Left renal pelvis (tissue), 4 donors: ENCODE measurements around the gene CDH18. TPM values are rescaled to one million over a fixed set of nuclear protein-coding genes. Genes with fewer than 3 reads are reported as not detected.
"Not testable (repeated sequence)": the region's sequence is repeated elsewhere in the genome, so short reads cannot be mapped to it uniquely, and the experiment has no call there.

ENCODE experiments used
- DNase-seq, 4 donors: peaks; one replicate each; pipeline ENCODE4 v3.0.0-alpha.2; 2013; ENCODE audit warnings: low read depth in 4 of 4, low spot score in 3 of 4
- polyA plus RNA-seq, 4 donors: library from polyadenylated mRNA; unstranded; fragments of 120-200 nt; gene quantifications; one replicate each; pipeline ENCODE4 v1.2.1, GENCODE V29; 2013; ENCODE audit not compliant: insufficient read length in 4 of 4

Gene CDH18
- polyA plus RNA-seq, 4 donors, result 0.43 to 1.2 (median 1.0) TPM

GRCh38 chr5:19865336-19866089, 122.5 kb downstream of the CDH18 start:
- no peak for DNase-seq

DNA sequence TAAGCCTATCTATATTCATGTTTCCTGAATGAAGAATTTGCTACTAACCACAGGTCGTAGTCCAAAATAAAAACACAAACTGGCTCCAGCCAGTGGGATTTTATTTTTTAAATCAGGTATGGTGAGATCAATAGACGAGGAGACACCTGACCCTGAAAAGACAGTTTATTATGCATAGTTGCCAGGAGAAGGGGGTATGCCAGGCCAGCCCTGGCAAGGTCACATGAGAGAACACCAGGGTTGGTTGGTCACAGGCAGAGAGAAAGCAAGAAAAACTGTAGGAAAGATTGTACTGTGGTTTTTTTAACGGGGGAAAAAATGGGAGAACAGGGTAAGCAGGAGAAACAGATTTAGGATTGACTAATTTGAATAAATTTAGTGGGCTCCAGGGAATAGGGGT, 125.3 kb downstream of the CDH18 start:
- no peak for DNase-seq

DNA sequence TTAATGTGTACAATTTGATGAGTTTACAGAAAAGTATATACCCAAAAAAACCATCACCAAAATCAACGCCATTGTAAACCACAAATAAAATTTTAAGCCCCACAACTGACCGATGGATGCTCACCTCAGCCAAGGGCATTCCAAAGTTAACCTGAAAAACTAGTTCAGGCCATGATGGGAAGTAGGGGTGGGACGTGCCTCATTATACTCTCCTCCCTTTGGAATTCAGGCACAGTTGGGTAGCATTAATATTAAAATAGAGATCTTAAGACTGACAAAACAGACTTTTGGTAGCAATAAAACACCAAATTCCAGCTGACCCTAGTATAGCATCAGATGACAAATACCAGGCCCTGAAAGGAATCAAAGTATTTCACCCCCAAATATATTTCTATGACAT, 129.0 kb downstream of the CDH18 start:
- no peak for DNase-seq

DNA sequence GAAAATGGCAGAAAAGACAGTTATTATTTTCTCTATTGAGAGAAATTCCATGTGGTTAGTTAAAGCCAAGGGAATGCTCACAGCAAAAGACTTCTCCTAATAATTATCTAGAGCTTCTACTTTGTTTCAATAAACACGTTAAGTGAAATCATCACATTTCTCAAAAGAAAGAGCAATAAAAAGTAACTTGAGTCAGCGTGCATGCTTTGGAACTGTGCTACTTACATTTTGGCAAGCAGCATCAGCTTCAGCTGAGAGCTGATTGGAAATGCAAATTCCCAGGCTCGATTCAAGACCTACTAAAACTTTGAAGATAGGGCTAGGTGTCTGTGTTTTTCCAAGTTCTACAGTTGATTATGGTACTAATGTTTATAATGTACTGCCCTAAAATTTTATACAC, 132.1 kb downstream of the CDH18 start:
- DNase-seq, result no peak

DNA sequence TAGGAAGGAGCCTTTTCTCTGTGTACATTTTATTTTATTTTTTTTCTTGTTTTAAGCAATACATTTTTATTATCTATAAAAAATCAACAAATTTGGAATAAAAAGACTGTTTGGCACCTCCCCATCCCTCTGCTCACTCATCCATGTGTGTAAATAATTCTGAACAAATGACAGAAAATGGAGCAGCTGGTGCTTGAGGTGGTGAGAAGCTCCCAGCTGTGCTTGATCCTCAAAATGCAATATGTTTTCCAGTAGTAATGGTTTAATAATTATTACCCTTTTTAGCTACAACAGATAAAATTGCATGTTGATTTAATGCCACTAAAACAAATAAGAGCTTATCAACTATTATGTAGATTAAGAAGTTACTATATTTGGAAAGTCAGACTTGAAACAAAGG, 132.5 kb downstream of the CDH18 start:
- DNase-seq, result no peak

- DNase-seq, result no peak
Observed at GRCh38 chr5:19855031-19855430, 133.0 kb downstream of the CDH18 start.

GRCh38 chr5:19853616-19854240, 134.3 kb downstream of the CDH18 start:
- no peak for DNase-seq

DNA sequence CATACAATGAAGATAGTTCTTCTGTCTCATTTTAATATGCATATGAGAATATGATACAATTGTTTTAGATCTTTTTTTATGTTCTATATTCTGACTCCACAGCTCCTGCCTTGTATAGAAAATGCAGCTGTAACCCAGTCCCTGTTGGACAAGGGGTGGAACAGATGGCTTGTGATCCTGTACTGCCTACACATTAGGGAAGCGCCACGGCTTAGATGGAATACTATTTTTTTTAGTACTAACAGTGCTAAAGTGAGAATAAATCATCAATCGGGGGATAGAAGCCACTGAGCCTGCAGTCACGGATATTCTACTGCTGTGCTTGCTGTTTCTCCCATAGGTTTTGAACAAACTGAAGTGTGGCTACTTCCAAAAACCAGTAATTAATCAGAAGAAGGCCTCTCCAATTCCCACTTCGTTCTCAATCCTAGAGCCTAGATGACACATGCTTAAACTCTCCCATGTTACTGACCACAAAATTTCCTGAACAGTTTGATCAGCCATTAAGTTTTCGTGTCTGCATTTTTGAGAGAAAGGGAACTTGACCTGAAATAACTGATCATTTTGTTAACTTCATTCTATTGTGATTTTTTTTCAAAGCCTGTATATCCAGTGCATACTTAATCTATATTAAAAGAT, 150.3 kb downstream of the CDH18 start:
- no peak for DNase-seq

DNA sequence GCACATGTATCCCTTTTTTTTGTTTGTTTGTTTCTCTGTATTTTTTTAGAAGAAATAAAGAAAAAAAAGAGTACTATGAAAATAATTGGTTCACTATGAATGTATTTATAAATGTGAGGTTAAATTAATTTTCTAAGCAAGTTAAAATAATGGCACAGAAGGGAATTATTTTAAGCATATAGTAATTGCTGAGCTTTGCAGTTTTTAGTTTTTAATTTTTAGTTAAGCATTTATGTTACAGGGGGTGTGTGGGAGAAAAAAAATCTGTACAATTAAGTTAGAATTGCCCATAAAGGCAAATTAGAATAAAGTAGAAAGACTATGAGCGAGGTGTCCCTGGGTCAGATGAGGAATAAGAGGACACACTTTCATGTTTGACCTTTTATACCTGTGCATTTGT, 152.6 kb downstream of the CDH18 start:
- no peak for DNase-seq

GRCh38 chr5:19812720-19813119, 175.3 kb downstream of the CDH18 start:
- not testable (repeated sequence) for DNase-seq

DNA sequence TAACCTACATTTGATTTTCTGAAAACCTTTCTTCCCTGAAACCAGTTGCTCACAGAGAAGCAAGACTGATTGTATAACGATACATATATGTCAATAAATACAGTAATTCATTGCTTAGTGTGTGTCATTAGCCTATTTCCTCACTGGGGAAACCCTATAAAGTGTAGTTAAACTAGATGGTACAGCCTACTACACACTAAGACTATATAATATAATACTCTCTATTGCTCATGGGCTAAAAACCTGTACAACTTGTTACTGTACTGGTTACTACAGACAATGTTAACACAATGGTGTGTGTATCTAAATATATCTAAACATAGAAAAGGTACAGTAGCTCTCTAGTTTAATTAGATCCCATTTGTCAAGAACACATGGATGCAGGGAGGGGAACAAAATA, 181.2 kb downstream of the CDH18 start:
- DNase-seq, result no peak

DNA sequence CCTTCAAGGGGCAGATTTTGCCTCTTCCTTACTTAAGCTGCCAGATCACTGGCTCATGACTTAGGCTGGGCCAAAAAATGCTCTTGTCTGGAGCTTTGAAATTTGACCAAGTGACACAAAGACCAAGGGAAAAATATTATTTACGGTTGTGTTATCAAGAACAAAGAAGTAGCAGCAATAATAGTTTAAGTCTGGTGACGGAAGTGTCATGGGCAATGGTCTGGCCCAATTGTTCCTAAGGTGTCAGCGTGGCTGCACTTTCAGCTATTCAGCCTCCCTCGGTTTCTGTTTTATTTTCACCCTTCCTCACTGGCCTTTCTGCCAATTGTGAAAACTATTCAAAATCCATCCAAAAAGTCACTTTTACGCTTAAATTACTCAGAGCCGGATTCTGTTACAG, 185.3 kb downstream of the CDH18 start:
- DNase-seq, result no peak

DNA sequence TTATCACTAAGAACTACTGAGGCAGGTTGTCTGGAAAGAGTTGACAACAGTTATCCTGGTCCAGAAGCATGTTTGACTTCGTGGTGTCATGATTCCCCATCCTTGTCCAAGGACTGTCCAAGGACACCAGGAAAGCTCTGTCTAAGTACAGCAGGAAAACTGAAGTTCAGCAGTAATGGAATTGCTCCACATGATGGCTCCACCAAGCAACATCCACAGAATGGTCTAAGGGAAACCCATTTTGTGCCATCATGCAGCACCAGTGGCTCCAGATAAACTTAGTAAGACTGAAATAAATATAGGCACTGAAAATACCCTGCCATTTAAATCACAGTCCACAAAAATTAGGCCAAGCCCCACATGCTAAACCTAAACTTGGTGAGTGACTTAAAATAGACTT, 192.8 kb downstream of the CDH18 start:
- no peak for DNase-seq

GRCh38 chr5:19790829-19791466, 197.1 kb downstream of the CDH18 start:
- DNase-seq, result no peak

- DNase-seq, result no peak
Observed at GRCh38 chr5:19782566-19782965, 205.4 kb downstream of the CDH18 start.

DNA sequence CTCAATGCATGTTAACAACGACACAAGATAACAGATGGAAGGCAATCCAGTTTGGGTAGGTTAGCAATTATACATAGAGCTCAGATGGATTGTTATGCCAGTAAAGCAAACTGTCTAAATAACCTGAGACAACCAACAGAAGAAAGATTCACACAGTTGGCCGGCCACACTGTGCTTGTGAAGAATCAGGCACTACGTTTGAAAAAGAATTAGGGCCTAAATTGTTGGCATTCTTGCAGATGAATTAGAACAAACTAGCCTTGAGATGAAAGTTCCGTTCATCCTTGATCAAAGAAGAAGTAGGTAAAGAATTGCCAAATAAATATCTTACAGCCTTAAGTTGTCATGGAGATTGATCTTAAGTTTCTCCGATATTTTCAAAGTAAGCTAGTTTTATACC, 210.6 kb downstream of the CDH18 start:
- DNase-seq, result no peak

DNA sequence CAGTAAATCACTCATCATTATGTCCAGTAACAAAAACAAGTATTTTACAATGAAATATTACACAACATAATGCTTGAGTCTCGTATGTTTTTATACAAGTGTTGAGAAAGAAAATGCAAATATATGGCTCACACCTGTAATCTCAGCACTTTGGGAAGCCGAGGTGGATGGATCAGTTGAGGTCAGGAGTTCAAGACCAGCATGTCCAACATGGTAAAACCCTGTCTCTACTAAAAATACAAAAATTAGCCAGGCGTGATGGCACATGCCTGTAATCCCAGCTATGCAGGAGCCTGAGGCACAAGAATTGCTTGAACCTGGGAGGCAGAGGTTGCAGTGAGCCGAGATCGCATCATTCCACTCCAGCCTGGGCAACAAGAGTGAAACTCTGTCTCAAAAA, 211.1 kb downstream of the CDH18 start:
- not testable (repeated sequence) for DNase-seq

- DNase-seq, result no peak
Observed at GRCh38 chr5:19771174-19771835, 216.7 kb downstream of the CDH18 start.

- no peak for DNase-seq
Observed at GRCh38 chr5:19770396-19770795, 217.6 kb downstream of the CDH18 start.

- DNase-seq, result no peak
Observed at GRCh38 chr5:19767987-19768386, 220.0 kb downstream of the CDH18 start.

DNA sequence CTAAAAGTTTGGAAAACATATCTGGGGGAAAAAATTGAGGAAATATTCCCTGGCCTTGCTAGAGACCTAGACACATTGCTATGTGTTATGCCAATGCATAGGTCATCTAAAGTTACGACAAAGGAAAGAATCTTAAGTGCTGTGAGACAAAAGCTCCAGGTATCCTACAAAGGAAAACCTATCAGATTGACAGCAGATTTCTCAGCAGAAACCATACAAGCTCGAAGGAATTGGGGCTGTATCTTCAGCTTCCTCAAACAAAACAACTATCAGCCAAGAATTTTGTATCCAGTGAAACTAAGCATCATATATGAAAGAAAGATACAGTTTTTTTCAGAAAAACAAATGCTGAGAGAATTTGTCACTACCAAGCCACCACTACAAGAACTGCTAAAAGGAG, 234.4 kb downstream of the CDH18 start:
- no peak for DNase-seq
